HepG2 (cell line): ENCODE measurements around the gene ACP7.

ENCODE experiments used
- ZNF232 ChIP-seq: sonication (generic); formaldehyde crosslinking; IDR thresholded peaks from 2 replicates; pipeline ENCODE4 v1.4.0; 2020; ENCODE audit warnings: missing genetic modification reagents, borderline replicate concordance
- ZNF264 ChIP-seq: sonication (generic); formaldehyde crosslinking; IDR thresholded peaks from 2 replicates; pipeline ENCODE4 v1.4.0; 2020; ENCODE audit warnings: missing genetic modification reagents
- TF ChIP-seq, protein P1 (sequence below): sonication (generic); formaldehyde crosslinking; IDR thresholded peaks from 2 replicates; pipeline ENCODE4 v1.8.0; 2022; ENCODE audit warnings: missing genetic modification reagents, mild to moderate bottlenecking, inconsistent platforms, borderline replicate concordance

DNA sequence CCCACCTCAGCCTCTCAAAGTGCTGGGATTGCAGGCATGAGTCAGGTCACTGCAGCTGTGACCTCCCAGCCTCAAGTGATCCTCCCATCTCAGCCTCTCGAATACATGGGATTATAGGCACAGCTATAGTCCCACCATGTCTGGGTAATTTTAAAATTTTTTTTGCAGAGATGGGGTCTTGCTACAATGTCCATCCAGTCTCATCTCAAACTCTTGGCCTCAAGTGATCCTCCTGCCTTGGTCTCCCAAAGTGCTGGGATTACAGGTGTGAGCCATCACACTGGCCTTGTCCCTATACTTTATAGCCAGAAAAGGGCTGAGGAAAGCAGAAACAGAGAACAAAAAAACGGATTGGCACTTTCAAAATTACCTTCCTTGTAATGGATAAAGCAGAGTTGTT is 47.0 kb upstream of the ACP7 start:
- TF ChIP-seq ZNF232 (CRISPR knock-in tag) (no peak), ZNF264 (no peak)
- TF ChIP-seq, protein P1, sequence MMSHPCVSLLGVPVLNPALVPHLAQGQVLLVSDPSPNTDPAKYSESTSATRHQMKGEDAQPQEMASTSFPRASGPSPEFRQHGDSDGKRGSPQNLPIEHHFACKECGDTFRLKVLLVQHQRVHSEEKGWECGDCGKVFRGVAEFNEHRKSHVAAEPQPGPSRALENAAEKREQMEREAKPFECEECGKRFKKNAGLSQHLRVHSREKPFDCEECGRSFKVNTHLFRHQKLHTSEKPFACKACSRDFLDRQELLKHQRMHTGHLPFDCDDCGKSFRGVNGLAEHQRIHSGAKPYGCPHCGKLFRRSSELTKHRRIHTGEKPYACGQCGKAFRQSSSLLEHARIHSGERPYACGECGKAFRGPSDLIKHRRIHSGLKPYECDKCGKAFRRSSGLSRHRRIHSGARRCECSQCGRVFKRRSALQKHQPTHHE (CRISPR knock-in tag) = no peak
